GM18505 (cell line): ENCODE data around the gene CDO1.

Experiments used
- ATAC-seq: cut with Tn5 transposase; IDR thresholded peaks from one replicate; pipeline ENCODE4 v1.9.1; 2021; ENCODE audit not compliant: unreplicated experiment
- POLR2A ChIP-seq: IDR thresholded peaks from 4 replicates; pipeline ENCODE4 v1.6.1; 2011; ENCODE audit warnings: borderline replicate concordance; ENCODE audit not compliant: insufficient read depth, insufficient read length; ENCODE audit errors: extremely low read depth

The CDO1 gene

GRCh38 chr5:115795700-115796099 lies 20.8 kb downstream of the CDO1 start:
- no peak for ATAC-seq
- no peak for TF ChIP-seq POLR2A

GRCh38 chr5:115788440-115788839 lies 28.0 kb downstream of the CDO1 start:
- no peak for TF ChIP-seq POLR2A
- ATAC-seq, result no peak

- ATAC-seq, result no peak
- no peak for TF ChIP-seq POLR2A
Measured at GRCh38 chr5:115787426-115787825, 29.0 kb downstream of the CDO1 start.

GRCh38 chr5:115785381-115786065 lies 30.9 kb downstream of the CDO1 start:
- ATAC-seq, result no peak
- no peak for TF ChIP-seq POLR2A

- TF ChIP-seq POLR2A, result no peak
- ATAC-seq, result no peak
Measured at GRCh38 chr5:115778417-115778816, 38.0 kb downstream of the CDO1 start.

- ATAC-seq, result no peak
- no peak for TF ChIP-seq POLR2A
Measured at GRCh38 chr5:115776989-115777388, 39.5 kb downstream of the CDO1 start.

GRCh38 chr5:115775999-115776398 lies 40.5 kb downstream of the CDO1 start:
- no peak for ATAC-seq
- TF ChIP-seq POLR2A, result no peak

GRCh38 chr5:115774684-115775083 lies 41.8 kb downstream of the CDO1 start:
- ATAC-seq, result no peak
- no peak for TF ChIP-seq POLR2A

GRCh38 chr5:115772731-115773475 lies 43.6 kb downstream of the CDO1 start:
- ATAC-seq, result no peak
- TF ChIP-seq POLR2A, result no peak

- ATAC-seq, result no peak
- no peak for TF ChIP-seq POLR2A
Measured at GRCh38 chr5:115770466-115770865, 46.0 kb downstream of the CDO1 start.

GRCh38 chr5:115767424-115767823 lies 49.0 kb downstream of the CDO1 start:
- no peak for TF ChIP-seq POLR2A
- ATAC-seq, result no peak

- ATAC-seq, result no peak
- no peak for TF ChIP-seq POLR2A
Measured at GRCh38 chr5:115766608-115767007, 49.9 kb downstream of the CDO1 start.

- TF ChIP-seq POLR2A, result no peak
- no peak for ATAC-seq
Measured at GRCh38 chr5:115758356-115758755, 58.1 kb downstream of the CDO1 start.

- TF ChIP-seq POLR2A, result no peak
- ATAC-seq, result no peak
Measured at GRCh38 chr5:115755675-115756074, 60.8 kb downstream of the CDO1 start.
